Hepatocyte (in vitro differentiated cells): ENCODE data around the gene SELENOT. TPM values are rescaled to one million over a fixed set of nuclear protein-coding genes. Genes with fewer than 3 reads are reported as not detected.

Experiments
- DNase-seq: peaks from one replicate; pipeline ENCODE4 v3.0.0-alpha.2; 2016; ENCODE audit warnings: low spot score
- H2AFZ ChIP-seq: fragments of 200-600 bp; sonication (generic); 2 replicates; pipeline ENCODE4 v1.6.0; 2016; ENCODE audit warnings: antibody characterized with exemption, mild to moderate bottlenecking
- H3K27ac ChIP-seq: fragments of 200-600 bp; sonication (generic); 2 replicates; pipeline ENCODE4 v1.5.1; 2016; ENCODE audit warnings: mild to moderate bottlenecking
- H3K27me3 ChIP-seq: fragments of 200-600 bp; sonication (generic); 2 replicates; pipeline ENCODE4 v1.6.1; 2016
- H3K36me3 ChIP-seq: fragments of 200-600 bp; sonication (generic); replicated peaks from 2 replicates; pipeline ENCODE4 v1.5.1; 2016; ENCODE audit warnings: low read depth; ENCODE audit not compliant: insufficient read depth
- H3K4me1 ChIP-seq: fragments of 200-600 bp; sonication (generic); 2 replicates; pipeline ENCODE4 v1.5.1; 2016; ENCODE audit warnings: mild to moderate bottlenecking, moderate library complexity; ENCODE audit not compliant: insufficient read depth
- H3K4me2 ChIP-seq: fragments of 200-600 bp; sonication (generic); 2 replicates; pipeline ENCODE4 v1.6.0; 2016
- H3K4me3 ChIP-seq: fragments of 200-600 bp; sonication (generic); 2 replicates; pipeline ENCODE4 v1.5.1; 2016; ENCODE audit warnings: mild to moderate bottlenecking
- H3K79me2 ChIP-seq: fragments of 200-600 bp; sonication (generic); 2 replicates; pipeline ENCODE4 v1.6.0; 2017; ENCODE audit warnings: mild to moderate bottlenecking
- H3K9me2 ChIP-seq: fragments of 200-600 bp; sonication (generic); replicated peaks from 2 replicates; pipeline ENCODE4 v1.6.0; 2017; ENCODE audit warnings: mild to moderate bottlenecking; ENCODE audit not compliant: insufficient read depth
- H3K9me3 ChIP-seq: fragments of 200-600 bp; sonication (generic); 2 replicates; pipeline ENCODE4 v1.5.1; 2016; ENCODE audit warnings: low read depth, mild to moderate bottlenecking
- H4K20me1 ChIP-seq: fragments of 200-600 bp; sonication (generic); 2 replicates; pipeline ENCODE4 v1.6.0; 2016; ENCODE audit warnings: mild to moderate bottlenecking; ENCODE audit not compliant: insufficient read depth, poor library complexity, severe bottlenecking
- EZH2 ChIP-seq: fragments of 200-600 bp; sonication (generic); IDR thresholded peaks from 2 replicates; pipeline ENCODE4 v1.6.1; 2016; ENCODE audit warnings: antibody characterized with exemption, mild to moderate bottlenecking, borderline replicate concordance
- EZH2phosphoT487 ChIP-seq: fragments of 200-600 bp; sonication (generic); IDR thresholded peaks from one replicate; pipeline ENCODE4 v1.6.1; 2018; ENCODE audit warnings: antibody characterized with exemption, mild to moderate bottlenecking, low read depth, moderate library complexity; ENCODE audit not compliant: unreplicated experiment, severe bottlenecking
- WGBS: methylation state at CpG from one replicate; pipeline ENCODE4 v1.1.6; 2016; ENCODE audit warnings: low lambda C conversion rate; ENCODE audit errors: missing lambda C conversion rate; 5-methylcytosine and 5-hydroxymethylcytosine counted together
- polyA plus RNA-seq: library from polyadenylated mRNA; unstranded; fragments of >200 nt; fragmentation: Nextera tagmentation; extraction: Ambion mirVana; gene quantifications from 2 replicates; pipeline ENCODE4 v1.2.1, GENCODE V29; 2016
- total RNA-seq: library from RNA; depleted of rRNA; stranded (reverse); fragments of >200 nt; gene quantifications from 2 replicates; pipeline ENCODE4 v1.2.3, GENCODE V29; 2014
- TF ChIP-seq, protein P1 (sequence below): fragments of 200-600 bp; sonication (generic); IDR thresholded peaks from 2 replicates; pipeline ENCODE4 v1.5.1; 2016; ENCODE audit warnings: antibody characterized with exemption, mild to moderate bottlenecking; ENCODE audit not compliant: poor library complexity

The SELENOT gene
- total and polyA plus RNA-seq, 2 experiments from 2014 or later: 147 to 175 TPM

DNA sequence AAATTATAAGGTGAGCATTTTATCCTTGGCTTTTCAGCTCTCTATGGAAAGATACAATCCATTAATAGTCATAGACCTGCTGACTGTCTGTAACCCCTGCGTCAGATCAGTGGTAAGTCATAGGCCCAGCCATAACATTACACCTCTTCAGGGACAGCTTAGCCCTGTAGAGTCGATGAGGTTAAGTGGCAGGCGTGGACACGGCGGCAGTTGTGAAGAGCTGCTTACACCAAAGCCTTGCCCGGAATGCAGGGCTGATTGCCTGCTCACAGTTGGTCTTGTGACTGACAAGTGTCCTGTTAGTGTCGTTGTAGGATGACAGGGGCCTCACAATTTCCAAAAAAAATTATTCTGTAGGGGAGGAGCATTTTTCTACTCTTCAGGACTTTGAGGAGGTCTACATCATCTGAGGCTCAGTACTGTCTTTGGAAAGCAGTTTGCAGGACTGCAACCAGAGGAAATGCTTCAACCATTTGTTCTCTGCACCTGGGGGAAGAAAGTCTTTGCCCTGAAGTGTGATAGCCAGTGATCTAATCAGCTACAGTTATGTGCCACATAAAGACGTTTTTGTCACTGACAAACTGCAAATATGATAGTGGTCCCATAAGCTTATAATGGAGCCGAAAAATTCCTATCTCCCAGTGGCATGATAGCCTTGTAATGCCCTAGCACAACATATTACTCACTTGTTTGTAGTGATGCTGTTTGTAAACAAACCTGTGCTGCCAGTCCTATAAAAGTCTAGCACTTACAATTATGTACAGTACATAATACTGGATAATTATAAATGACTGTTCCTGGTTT is 14.9 kb upstream of the SELENOT start:
- WGBS: 78% methylated on average over 9 of the region's 9 CpGs

DNA sequence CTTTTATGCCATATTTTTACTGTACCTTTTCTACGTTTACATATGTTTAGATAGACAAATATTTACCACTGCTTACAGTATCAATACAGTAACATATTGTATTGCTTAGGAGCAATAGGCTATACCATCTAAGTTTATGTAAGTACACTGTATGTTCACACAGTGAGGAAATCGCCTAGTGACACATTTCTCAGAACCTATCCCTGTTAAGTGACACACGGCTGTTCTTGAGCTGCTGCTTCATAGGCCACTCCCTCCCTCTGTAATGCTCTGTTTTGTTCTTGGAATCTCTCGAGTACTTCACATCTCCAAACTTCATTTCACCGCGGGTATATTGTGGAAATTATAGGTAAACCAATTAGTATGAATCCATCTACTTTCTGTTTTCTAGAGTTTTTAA is 13.4 kb upstream of the SELENOT start:
- H3K4me1 ChIP-seq: no peaks in the 10 kb centered on the region
- no peaks in the 10 kb centered on the region for H3K27me3 ChIP-seq
- TF ChIP-seq, protein P1, sequence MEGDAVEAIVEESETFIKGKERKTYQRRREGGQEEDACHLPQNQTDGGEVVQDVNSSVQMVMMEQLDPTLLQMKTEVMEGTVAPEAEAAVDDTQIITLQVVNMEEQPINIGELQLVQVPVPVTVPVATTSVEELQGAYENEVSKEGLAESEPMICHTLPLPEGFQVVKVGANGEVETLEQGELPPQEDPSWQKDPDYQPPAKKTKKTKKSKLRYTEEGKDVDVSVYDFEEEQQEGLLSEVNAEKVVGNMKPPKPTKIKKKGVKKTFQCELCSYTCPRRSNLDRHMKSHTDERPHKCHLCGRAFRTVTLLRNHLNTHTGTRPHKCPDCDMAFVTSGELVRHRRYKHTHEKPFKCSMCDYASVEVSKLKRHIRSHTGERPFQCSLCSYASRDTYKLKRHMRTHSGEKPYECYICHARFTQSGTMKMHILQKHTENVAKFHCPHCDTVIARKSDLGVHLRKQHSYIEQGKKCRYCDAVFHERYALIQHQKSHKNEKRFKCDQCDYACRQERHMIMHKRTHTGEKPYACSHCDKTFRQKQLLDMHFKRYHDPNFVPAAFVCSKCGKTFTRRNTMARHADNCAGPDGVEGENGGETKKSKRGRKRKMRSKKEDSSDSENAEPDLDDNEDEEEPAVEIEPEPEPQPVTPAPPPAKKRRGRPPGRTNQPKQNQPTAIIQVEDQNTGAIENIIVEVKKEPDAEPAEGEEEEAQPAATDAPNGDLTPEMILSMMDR: no peak
- no peak for TF ChIP-seq EZH2phosphoT487
- no peak for TF ChIP-seq EZH2
- H3K4me3 ChIP-seq: no peak overlapping the region
- WGBS: 85% methylated on average over 6 of the region's 6 CpGs
- no peak overlapping the region for H2AFZ ChIP-seq
- no peak for DNase-seq
- H3K4me2 ChIP-seq: no peak overlapping the region
- no peaks in the 10 kb centered on the region for H4K20me1 ChIP-seq
- H3K79me2 ChIP-seq: peaks cover 19% of the 10 kb centered on the region
- no peaks in the 10 kb centered on the region for H3K9me2 ChIP-seq
- H3K27ac ChIP-seq: no peak overlapping the region
- H3K9me3 ChIP-seq: no peaks in the 10 kb centered on the region
- no peaks in the 10 kb centered on the region for H3K36me3 ChIP-seq

More for the DNA sequence above, 14.9 kb upstream of the SELENOT start:
- Histone ChIP-seq H3K79me2 (peaks cover 11% of the 10 kb centered on the region), H3K4me3 (no peak overlapping the region), H4K20me1 (no peaks in the 10 kb centered on the region), H3K4me1 (no peaks in the 10 kb centered on the region), H2AFZ (no peak overlapping the region), H3K9me3 (no peaks in the 10 kb centered on the region), H3K36me3 (no peaks in the 10 kb centered on the region), H3K4me2 (no peak overlapping the region), H3K9me2 (no peaks in the 10 kb centered on the region), H3K27me3 (no peaks in the 10 kb centered on the region), H3K27ac (no peak overlapping the region)
- TF ChIP-seq EZH2 (no peak), EZH2phosphoT487 (no peak)
- TF ChIP-seq, protein P1: no peak
- DNase-seq: no peak

DNA sequence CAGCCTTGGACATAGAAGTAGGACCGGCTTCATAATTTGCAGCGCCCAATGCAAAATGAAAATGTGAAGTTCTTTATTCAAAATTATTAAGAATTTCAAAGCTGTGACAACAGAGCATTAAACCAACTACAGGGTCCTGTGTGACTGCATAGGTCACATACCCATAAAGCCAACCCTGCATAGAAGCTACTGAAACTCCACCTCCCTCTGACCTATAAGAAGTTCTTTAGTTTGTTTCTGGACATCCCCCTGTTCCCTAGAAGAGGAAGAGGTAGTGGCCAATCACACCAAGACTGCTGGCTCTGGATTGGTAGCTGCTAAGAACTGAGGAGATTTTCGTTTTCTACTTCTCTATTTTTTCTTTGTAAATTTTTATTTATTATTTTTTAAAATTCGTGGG is 9.0 kb upstream of the SELENOT start:
- Histone ChIP-seq H4K20me1 (no peaks in the 10 kb centered on the region), H3K9me2 (no peaks in the 10 kb centered on the region), H3K4me1 (no peaks in the 10 kb centered on the region), H3K4me2 (no peak overlapping the region), H3K4me3 (no peak overlapping the region), H3K36me3 (no peaks in the 10 kb centered on the region), H3K79me2 (peaks cover 38% of the 10 kb centered on the region), H3K27me3 (no peaks in the 10 kb centered on the region), H3K27ac (no peak overlapping the region), H2AFZ (no peak overlapping the region), H3K9me3 (no peaks in the 10 kb centered on the region)
- TF ChIP-seq EZH2phosphoT487: no peak
- TF ChIP-seq, protein P1: no peak
- no peak for TF ChIP-seq EZH2
- 95% methylated on average over 4 of the region's 4 CpGs for WGBS
- no peak for DNase-seq
